Raji (cell line): ENCODE results near the gene GM2A.

ENCODE experiments used
- POLR2A ChIP-seq: IDR thresholded peaks from 2 replicates; pipeline ENCODE4 v1.6.1; 2011; ENCODE audit warnings: low read depth, low read length, control low read depth; ENCODE audit not compliant: insufficient read depth

GM2A gene

DNA sequence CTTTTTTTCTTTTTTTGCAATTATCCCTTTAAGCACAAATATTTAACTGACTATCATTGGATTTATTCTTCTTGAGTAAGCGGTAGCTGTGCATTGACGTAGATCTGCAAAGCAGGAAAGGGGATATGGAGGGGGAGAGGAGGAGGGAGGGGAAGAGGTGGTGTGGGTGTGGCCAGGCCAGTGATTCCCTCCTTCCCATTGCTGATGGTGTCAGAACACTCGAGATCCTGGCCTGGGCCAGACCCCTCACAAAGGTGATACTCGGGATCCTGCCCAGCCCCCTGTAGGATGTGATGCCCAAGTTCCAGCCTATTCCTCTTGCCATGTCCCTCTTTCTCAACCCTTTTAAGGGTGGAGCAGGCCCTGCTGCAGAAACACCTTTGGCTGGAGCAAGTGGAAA lies 40.6 kb downstream of the GM2A start:
- TF ChIP-seq POLR2A, result no peak

DNA sequence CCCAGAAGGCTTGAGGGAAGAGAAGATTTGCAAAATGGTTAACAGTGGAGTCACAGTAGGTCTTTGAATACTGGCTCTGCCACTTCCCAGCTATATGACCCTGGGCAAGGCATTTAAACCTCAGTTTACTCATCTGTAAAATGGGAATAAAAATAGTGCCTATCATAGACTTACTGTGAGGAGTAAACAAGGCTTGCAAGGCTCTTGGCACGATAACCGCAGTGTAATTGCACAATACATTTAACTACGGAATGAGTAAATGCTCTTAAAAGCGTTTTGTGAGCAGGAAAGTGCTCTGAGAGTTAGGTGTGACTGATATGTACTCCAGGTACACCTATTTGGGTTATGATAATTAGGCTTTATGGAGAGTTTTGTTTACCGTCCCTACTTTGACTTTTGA lies 42.2 kb downstream of the GM2A start:
- TF ChIP-seq POLR2A, result no peak

DNA sequence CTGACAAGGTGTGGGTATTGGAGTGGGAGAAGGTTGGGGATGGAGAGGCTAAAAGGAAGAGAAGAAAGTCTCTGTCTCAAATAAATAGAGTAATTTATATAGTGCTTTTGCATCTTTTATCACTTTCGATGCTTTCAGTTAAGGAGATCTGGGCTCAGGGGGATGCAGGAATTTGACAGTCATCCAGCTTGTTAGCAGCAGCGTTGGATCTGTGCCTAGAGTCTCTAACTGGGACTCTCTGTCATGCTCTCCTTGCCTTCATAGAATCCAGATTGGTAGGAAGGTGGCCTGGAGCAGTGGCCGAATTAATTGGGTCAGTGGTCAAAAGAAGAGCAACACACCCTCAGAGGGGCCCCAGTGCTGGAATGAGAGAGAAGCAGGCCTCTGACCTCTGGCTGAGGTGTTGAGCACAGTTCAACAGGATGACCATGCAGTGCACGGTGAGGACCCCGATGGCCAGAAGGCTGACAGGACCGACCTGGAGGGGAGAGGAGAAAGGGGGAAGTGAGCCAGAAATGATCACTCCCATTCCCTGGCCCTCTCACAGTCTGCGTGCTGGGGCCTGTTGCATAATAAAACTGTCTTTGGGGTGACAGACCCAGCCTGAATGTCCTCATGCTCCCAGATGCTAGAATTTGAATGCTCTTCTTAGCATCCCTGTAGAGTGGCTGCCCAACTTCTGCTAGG lies 42.9 kb downstream of the GM2A start:
- no peak for TF ChIP-seq POLR2A

DNA sequence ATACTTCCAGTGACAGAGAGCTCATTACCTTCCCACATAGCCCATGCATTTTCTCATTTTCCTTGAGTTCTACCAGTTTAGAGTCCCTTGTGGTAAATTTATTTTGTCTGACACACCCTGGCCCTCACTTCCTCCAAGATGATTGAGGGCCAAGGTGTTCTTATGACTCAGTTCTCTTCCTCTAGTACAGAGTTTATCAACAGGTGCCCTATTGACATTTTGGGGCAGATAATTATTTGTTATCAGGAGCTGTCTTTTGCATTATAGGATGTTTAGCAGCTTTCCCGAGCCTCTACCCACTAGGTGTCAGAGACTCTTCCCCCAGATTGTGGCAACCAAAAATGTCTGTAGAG lies 43.5 kb downstream of the GM2A start:
- TF ChIP-seq POLR2A, result no peak

DNA sequence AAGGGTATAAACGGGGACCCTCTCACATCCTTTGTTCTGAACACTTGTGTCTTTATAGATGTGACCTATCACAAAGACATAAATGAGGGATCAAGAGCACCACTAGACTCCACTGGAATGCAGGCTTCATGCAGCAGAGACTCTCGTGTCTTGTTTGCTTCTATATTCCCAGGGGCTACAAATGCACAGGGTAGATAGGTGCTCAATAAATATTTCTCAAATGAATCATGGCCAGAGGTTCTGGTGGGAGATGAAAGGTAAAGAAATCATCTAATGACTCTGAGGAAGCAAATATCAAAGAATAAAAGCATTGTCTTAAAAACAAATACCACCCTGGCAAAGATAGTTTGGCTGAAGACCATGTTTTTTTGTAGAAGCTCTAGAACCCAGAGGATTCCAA lies 44.0 kb downstream of the GM2A start:
- TF ChIP-seq POLR2A, result no peak

DNA sequence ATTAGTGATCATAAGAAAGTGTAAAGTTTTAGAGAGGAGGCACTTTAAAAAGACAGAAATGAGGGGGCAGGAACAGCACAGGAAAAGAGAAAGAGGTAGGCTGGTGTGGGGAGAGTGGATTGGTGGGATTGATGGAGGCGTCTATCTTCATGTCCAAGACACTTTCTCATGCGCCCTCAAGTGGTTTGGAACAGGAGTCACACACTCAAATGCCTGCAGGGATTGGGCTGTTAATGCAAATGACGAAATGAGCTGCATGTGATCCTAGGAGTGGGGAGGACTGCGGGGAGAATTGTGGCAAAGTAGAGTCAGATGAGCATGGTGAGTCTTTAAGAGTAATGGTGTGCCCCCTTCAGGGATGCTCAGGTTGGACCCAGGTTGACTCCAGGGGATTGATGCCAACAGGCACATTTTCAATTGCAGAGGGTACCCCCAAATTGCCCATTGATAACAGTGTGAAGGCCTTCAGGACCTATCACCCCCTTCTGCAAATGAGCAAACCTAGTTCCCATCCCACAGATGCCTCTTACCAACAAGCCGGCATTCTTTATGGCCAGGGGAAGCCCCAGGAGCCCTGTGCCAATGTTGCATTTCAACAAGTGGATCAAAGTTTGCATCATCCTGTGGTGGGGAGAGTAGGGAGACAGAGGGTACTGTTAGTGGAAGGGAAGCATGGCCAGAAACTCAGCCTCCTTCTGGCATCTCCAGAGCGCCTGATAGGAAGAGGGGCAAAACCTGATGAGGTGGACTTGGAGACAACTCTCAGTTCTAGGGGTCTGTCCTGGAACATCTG lies 45.3 kb downstream of the GM2A start:
- TF ChIP-seq POLR2A, result no peak

DNA sequence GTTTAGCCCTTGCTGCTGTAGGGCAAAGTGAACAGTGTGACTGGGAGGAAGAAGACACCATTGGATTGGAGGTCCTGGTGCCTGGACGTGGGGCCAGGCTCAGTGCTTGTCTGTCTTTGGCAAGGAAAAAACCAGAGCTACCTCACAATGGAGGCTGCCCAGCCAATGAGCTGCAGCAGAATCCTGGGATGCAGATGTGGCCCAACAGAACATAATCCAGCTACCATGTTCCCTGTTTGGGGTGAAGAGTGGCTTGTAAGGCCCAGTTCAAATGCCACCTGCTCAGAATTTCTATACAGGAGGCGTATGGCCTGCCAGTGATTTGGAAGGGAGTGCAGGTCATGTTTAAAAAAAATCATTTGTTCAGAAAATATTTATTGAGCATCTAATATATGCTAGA lies 50.7 kb downstream of the GM2A start, which contains the start of gene SLC36A3:
Gene SLC36A3 (minus strand): TSS at position 101 of the 400 bp plus-strand sequence. CDS start 412 bp downstream, outside the sequence.
- TF ChIP-seq POLR2A, result no peak

DNA sequence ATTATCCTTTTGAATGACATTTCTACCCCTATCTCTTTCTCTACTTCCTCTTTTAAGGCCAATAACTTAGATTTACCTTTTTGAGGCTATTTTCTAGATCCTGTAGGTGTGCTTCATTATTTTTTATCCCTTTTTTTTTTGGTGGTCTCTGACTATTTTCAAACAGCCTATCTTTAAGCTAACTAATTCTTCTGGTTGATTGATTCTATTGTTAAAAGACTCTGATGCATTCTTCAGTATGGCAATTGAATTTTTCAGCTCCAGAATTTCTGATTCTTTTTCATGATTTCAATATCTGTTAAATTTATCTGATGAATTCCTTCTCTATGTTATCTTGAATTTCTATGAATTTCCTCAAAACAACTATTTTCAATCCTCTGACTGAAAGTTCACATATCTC lies 57.9 kb downstream of the GM2A start:
- TF ChIP-seq POLR2A, result no peak

DNA sequence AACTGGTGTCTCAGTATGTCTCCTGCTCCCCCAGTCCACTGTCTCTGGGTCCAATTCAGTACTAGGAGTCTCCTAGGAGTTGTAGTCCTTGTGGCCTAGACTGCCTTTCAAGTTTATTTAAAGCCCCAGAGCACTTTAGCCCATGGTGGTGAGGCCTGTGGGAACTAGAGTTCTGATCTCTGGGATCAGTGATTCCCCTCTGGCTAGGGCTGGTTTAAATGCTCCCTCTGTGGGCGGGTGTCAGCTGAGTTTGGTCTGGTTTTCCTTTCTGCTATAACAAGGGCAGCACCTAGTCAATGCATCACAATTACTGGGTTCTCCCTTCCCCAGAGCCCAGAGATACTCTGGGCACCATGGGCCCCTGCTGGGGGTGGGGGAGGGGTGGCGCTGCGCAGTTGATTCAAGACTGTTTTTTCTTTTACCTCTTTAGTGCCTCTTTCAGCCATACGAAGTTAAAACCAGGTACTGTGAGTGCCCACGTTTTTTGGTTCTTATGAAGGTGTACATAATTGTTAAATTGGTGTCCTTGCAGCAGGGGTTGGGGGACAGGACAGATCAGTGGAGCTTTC lies 59.9 kb downstream of the GM2A start:
- TF ChIP-seq POLR2A, result no peak

DNA sequence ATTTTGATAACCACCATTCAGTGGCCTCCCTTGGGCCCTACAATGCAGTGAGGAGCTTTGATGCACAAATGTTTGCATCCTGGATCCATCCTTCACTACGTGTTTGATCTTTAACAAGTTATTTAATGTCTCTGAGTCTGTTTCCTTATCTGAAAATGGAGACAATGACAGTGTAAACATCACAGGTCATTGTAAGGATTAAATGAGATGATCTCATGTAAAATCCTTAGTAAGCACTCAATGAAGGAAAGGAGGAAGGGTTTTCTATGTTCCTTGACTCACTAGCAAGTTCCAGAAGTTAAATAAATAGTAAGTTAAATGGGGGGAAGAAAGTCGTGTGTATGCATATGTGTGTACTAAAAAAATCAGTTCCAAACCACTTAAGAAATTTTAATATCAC lies 60.4 kb downstream of the GM2A start:
- TF ChIP-seq POLR2A, result no peak

DNA sequence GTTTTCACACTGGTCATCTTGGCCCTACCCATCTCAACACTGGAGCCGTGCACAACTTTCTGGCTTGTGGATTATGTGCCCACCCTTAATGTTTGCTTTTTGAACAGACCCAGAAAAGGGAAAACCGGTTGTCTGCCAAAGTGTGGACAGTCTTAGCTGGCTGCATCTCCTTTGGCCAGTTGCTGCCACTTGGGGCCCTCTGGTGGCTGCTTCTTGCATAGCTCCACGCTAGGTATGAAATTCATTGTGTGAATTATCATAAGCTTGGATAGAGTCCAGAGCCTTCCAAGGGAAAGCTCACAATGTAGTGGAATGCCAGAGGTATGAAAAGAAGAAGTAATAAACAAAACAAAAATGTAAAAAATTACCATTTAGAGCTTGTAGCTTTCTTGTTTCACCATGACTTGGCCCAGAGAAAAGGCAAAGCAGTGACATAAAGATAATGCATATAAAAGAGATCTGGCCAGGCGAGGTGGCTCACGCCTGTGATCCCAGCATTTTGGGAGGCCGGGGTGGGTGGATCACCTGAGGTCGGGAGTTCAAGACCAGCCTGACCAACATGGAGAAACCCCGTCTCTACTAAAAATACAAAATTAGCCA lies 63.1 kb downstream of the GM2A start:
- no peak for TF ChIP-seq POLR2A

DNA sequence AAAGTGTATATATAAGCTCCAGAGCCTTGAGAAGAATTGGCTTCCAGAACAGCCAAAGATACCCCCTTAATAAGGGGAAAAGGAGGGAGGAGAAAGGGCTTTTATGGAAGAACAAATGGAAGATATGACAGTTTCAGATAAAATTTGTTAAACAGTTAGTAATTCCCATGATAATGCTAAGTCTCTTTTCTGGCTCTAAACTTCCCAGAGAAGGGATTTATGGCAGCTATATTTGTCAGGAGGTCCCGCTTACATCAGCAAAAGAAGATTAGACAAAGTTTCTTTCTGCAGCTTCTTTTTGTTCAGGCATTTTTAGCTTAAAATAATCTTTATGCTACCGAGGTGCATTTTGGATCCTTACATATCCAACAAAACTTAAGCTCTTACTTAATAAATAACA lies 64.9 kb downstream of the GM2A start:
- no peak for TF ChIP-seq POLR2A

DNA sequence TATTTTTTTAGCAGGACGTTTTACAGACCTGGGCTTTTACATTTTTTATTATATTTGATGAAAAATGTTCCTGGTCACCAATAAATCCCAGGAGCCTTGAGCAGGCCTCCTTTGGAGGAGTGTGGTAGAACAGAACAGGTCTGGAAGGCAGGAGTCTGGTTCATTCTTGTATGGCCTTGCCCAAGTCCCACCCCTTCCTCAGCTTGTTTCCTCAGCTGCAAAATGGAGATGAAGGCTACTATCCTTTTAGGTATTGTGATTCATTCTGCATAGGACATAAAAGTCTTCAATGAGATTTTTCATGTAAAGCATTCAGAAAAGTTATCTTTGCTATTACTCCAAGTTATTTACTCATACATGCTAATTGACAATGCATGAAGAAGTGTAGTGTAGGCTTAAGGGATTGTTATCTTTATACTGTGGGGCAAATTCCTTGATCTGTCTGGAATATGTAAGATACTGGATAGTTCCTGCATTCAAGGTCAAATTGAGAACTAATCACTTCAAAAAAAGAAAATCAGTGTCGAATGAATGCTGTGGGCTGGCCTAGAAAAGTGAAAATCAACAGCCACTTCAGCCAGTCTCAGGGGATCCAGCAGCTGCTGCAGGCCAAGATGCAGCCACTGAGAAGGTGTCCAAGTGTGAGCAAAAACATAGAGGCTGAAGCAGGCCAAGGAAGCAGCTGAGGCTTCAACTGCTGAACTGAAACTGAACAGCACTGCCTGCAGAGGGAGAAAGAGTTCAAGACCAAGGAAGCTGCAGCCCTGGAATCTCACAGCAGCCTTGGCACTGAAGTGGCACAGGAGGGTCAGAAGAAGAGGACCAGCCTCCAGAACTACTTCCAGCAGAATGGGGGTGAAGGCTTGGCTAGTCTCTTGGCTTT lies 66.1 kb downstream of the GM2A start:
- no peak for TF ChIP-seq POLR2A
